Activated B cell treated with CpG ODN at 0.5 μM for 24 hours (primary cell): ENCODE data around the gene NEDD4. TPM values are rescaled to one million over a fixed set of nuclear protein-coding genes. Genes with fewer than 3 reads are reported as not detected.

ENCODE experiments used
- ATAC-seq: fragments of 200-7000 bp; cut with Tn5 transposase; one replicate; pipeline ENCODE4 v1.10.0; 2021; ENCODE audit warnings: low read depth, mild to moderate bottlenecking, moderate library complexity
- CTCF ChIA-PET: fragments of 350-600 bp; sonication (Branson Sonifier 250); formaldehyde crosslinking; loops from one replicate; lab custom pipeline; 2021; ENCODE audit warnings: antibody characterized with exemption; lab: Charles Lee
- POLR2A ChIA-PET: fragments of 350-600 bp; sonication (Branson Sonifier 250); formaldehyde crosslinking; loops from one replicate; lab custom pipeline; 2021; ENCODE audit warnings: antibody characterized with exemption; lab: Charles Lee
- DNase-seq: peaks from one replicate; pipeline ENCODE4 v3.0.0; 2022
- H3K27ac Mint-ChIP-seq: one replicate; pipeline ENCODE4 v1.8.0; 2020; ENCODE audit warnings: mixed read lengths
- H3K27me3 Mint-ChIP-seq: one replicate; pipeline ENCODE4 v1.8.0; 2021; ENCODE audit warnings: mixed read lengths
- H3K36me3 Mint-ChIP-seq: one replicate; pipeline ENCODE4 v1.8.0; 2021; ENCODE audit warnings: low read depth, mixed read lengths
- H3K4me1 Mint-ChIP-seq: one replicate; pipeline ENCODE4 v1.8.0; 2021; ENCODE audit warnings: mixed read lengths
- H3K4me3 Mint-ChIP-seq: one replicate; pipeline ENCODE4 v1.8.0; 2020; ENCODE audit warnings: mild to moderate bottlenecking, mixed read lengths
- H3K9me3 Mint-ChIP-seq: one replicate; pipeline ENCODE4 v1.8.0; 2020; ENCODE audit warnings: mixed read lengths
- CTCF ChIP-seq: fragments of 200-600 bp; IDR thresholded peaks from one replicate; pipeline ENCODE4 v1.8.0; 2022; ENCODE audit warnings: antibody characterized with exemption, mild to moderate bottlenecking
- intact Hi-C: fragments of 100-400 bp; cut with micrococcal nuclease; formaldehyde crosslinking; loops from one replicate; pipeline ENCODE4 v1.15.1; 2024
- total RNA-seq: library from RNA; stranded (reverse); gene quantifications from 2 replicates; pipeline ENCODE4 v1.2.3, GENCODE V29; 2022

Gene NEDD4
- total RNA-seq, 1 donor from 2014 or later = 0.47 TPM

- Mint-ChIP-seq H3K27me3 (no peaks in the 10 kb centered on the region), H3K4me3 (no peak overlapping the region), H3K4me1 (no peaks in the 10 kb centered on the region), H3K9me3 (no peaks in the 10 kb centered on the region), H3K27ac (no peak overlapping the region), H3K36me3 (no peaks in the 10 kb centered on the region)
- POLR2A ChIA-PET = no interaction called here
- DNase-seq = no peak
- CTCF ChIA-PET = no interaction called here
- TF ChIP-seq CTCF = no peak
- intact Hi-C loops = no loop called here
- ATAC-seq = no peak
Observed at GRCh38 chr15:55835866-55836265, 157.5 kb downstream of the NEDD4 start.

GRCh38 chr15:55834331-55834730 is 159.1 kb downstream of the NEDD4 start:
- no peak for TF ChIP-seq CTCF
- no peak for ATAC-seq
- intact Hi-C loops = no loop called here
- DNase-seq = no peak
- Mint-ChIP-seq H3K4me1 (no peaks in the 10 kb centered on the region), H3K27ac (no peak overlapping the region), H3K36me3 (no peaks in the 10 kb centered on the region), H3K27me3 (no peaks in the 10 kb centered on the region), H3K9me3 (no peaks in the 10 kb centered on the region), H3K4me3 (no peak overlapping the region)
- CTCF ChIA-PET = no interaction called here
- POLR2A ChIA-PET = no interaction called here

- Mint-ChIP-seq H3K36me3 (no peaks in the 10 kb centered on the region), H3K27me3 (peaks cover 3% of the 10 kb centered on the region), H3K4me1 (no peaks in the 10 kb centered on the region), H3K4me3 (no peak overlapping the region), H3K27ac (no peak overlapping the region), H3K9me3 (no peaks in the 10 kb centered on the region)
- DNase-seq = no peak
- no peak for ATAC-seq
- ChIA-PET CTCF (no interaction called here), POLR2A (no interaction called here)
- intact Hi-C loops = no loop called here
- TF ChIP-seq CTCF = no peak
Observed at GRCh38 chr15:55829826-55830225, 163.6 kb downstream of the NEDD4 start.

GRCh38 chr15:55827955-55828354 is 165.5 kb downstream of the NEDD4 start:
- Mint-ChIP-seq H3K27me3 (peaks cover 3% of the 10 kb centered on the region), H3K27ac (no peak overlapping the region), H3K4me1 (no peaks in the 10 kb centered on the region), H3K36me3 (no peaks in the 10 kb centered on the region), H3K9me3 (no peaks in the 10 kb centered on the region), H3K4me3 (no peak overlapping the region)
- intact Hi-C loops = no loop called here
- TF ChIP-seq CTCF = no peak
- DNase-seq = no peak
- no peak for ATAC-seq
- ChIA-PET CTCF (no interaction called here), POLR2A (no interaction called here)

- Mint-ChIP-seq H3K27ac (no peak overlapping the region), H3K4me1 (no peaks in the 10 kb centered on the region), H3K4me3 (no peak overlapping the region), H3K9me3 (no peaks in the 10 kb centered on the region), H3K27me3 (peaks cover 3% of the 10 kb centered on the region), H3K36me3 (no peaks in the 10 kb centered on the region)
- intact Hi-C loops = no loop called here
- POLR2A ChIA-PET = no interaction called here
- CTCF ChIA-PET = no interaction called here
- ATAC-seq (no peak), DNase-seq (no peak)
- TF ChIP-seq CTCF = no peak
Observed at GRCh38 chr15:55827204-55827603, 166.2 kb downstream of the NEDD4 start.
